ENCODE data around the gene EVI2B. TPM values are rescaled to one million over a fixed set of nuclear protein-coding genes. Genes with fewer than 3 reads are reported as not detected.

Gene EVI2B
- total RNA-seq, 1 donor from 2014 or later, result not detected

GRCh38 chr17:31260151-31260550, 53.7 kb downstream of the EVI2B start:
- H3K9me3 Mint-ChIP-seq (ENCODE audit: unreplicated experiment), result no peaks in the 10 kb centered on the region
- H3K4me1 Mint-ChIP-seq (ENCODE audit: unreplicated experiment), result peaks cover 3% of the 10 kb centered on the region
- H3K27ac Mint-ChIP-seq (ENCODE audit: unreplicated experiment), result no peak overlapping the region
- H3K4me3 Mint-ChIP-seq (ENCODE audit: unreplicated experiment), result no peak overlapping the region
- TF ChIP-seq CTCF (IDR thresholded peaks at IDR 0.05), result no peak
- DNase-seq (ENCODE audit: extremely low spot score, unreplicated experiment), result no peak
- H3K36me3 Mint-ChIP-seq (ENCODE audit: unreplicated experiment), result peaks cover 19% of the 10 kb centered on the region
- H3K27me3 Mint-ChIP-seq (ENCODE audit: unreplicated experiment), result no peaks in the 10 kb centered on the region

GRCh38 chr17:31256936-31257335, 56.9 kb downstream of the EVI2B start:
- Mint-ChIP-seq H3K4me3 (ENCODE audit: unreplicated experiment) (no peak overlapping the region), H3K9me3 (ENCODE audit: unreplicated experiment) (no peaks in the 10 kb centered on the region), H3K4me1 (ENCODE audit: unreplicated experiment) (peaks cover 11% of the 10 kb centered on the region), H3K27ac (ENCODE audit: unreplicated experiment) (no peak overlapping the region), H3K36me3 (ENCODE audit: unreplicated experiment) (peaks cover 29% of the 10 kb centered on the region), H3K27me3 (ENCODE audit: unreplicated experiment) (no peaks in the 10 kb centered on the region)
- TF ChIP-seq CTCF (IDR thresholded peaks at IDR 0.05), result no peak
- no peak for DNase-seq (ENCODE audit: extremely low spot score, unreplicated experiment)

GRCh38 chr17:31254654-31255053, 59.2 kb downstream of the EVI2B start:
- Mint-ChIP-seq H3K27ac (ENCODE audit: unreplicated experiment) (peak overlapping the region; percentile 45), H3K36me3 (ENCODE audit: unreplicated experiment) (peaks cover 25% of the 10 kb centered on the region)

More at GRCh38 chr17:31254654-31255053, 59.2 kb downstream of the EVI2B start:
- no peak for DNase-seq (ENCODE audit: extremely low spot score, unreplicated experiment)
- Mint-ChIP-seq H3K27me3 (ENCODE audit: unreplicated experiment) (no peaks in the 10 kb centered on the region), H3K4me3 (ENCODE audit: unreplicated experiment) (no peak overlapping the region), H3K9me3 (ENCODE audit: unreplicated experiment) (no peaks in the 10 kb centered on the region), H3K4me1 (ENCODE audit: unreplicated experiment) (peaks cover 29% of the 10 kb centered on the region)
- no peak for TF ChIP-seq CTCF (IDR thresholded peaks at IDR 0.05)

Other genes starting within 250 kb of the EVI2B start
- gene NF1, start 219.1 kb downstream of the EVI2B start, total RNA-seq, result 66.7 and 70.4 TPM in 2 replicates
- gene OMG, start 16.8 kb downstream of the EVI2B start, total RNA-seq, result not detected in 2 replicates
- not detected in 2 replicates for gene EVI2A, start 7.6 kb upstream of the EVI2B start, total RNA-seq
- 0.99 and 1.0 TPM in 2 replicates for gene RAB11FIP4, start 77.6 kb upstream of the EVI2B start, total RNA-seq